Fibroblast of skin of left biceps (primary cell): ENCODE results near the gene ZNF462.
"Not testable (repeated sequence)": the region's sequence is repeated elsewhere in the genome, so short reads cannot be mapped to it uniquely, and the experiment has no call there.

Experiments used
- DNase-seq, 2 experiments: peaks; one replicate each; pipeline ENCODE4 v3.0.0-alpha.2; 2013; ENCODE audit warnings: low read depth in 2 of 2

The ZNF462 gene

DNA sequence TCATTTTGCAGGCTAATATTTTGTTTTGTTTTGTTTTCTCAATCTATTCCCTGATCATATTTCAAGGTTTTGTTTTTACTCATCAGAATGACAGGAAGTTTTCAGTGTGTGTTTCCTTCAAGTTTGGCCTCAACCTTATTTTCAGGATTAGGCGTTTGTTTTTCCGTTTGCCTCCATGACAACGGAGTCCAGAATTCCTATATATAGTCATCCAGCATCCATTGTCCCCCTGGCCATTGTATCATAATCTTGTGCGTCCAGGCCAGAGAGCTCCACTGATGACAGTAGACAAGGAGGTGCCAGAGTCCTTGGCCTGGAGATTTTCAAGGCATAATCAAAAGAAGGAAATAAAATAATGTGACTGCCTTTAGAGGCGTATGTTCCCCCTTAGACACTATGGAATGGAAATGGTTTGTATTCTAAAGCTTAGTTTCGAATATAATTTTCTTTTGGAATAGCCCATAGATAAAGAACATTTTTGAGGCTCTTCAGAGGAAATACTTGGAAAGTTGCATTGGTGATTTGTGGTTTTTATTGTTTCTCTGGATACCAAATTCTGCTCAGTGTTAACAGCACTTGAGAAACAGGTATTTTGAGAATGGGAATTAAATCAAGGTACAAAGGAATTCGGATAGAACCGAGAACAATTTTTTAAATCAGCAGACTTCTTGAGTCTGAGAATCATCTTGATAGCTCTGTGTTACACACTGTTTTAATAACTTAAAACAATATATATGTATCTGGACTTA, 99.8 kb downstream of the ZNF462 start:
- DNase-seq, result no peak

DNA sequence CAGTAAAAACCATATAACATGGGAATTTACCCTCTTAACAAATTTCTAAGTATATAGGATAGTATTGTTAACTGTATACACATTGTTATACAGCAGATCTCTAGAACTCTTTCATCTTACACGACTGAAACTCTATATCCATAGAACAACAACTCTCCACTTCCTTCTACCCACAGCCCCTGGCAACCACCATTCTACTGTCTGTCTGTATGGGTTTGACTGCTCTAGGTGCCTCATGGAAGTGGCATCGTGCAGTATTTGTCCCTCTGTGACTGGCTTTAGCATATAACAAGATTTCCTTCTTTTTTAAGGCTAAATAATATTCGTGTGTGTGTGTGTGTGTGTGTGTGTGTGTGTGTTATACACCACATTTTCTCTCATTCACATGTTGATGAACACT, 100.7 kb downstream of the ZNF462 start:
- no peak for DNase-seq

DNA sequence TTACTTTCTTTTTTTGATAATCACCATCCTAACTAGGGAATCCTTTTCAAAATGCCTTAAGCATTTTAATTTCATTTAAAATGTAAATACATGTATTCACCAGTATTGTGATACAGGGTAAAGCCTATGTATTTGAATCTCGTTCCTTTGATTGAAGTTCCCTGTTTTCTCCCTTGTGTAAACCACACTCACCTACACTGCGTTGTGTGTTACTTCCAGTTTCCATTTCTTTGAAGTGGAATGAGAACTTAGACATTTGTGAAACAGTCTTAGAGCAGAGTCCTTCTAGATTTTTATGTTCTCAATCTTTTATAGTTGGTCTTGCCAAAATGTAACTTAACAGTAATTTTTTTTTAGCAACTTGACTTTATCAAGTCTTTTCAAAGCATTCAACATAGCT, 101.4 kb downstream of the ZNF462 start:
- no peak for DNase-seq

DNA sequence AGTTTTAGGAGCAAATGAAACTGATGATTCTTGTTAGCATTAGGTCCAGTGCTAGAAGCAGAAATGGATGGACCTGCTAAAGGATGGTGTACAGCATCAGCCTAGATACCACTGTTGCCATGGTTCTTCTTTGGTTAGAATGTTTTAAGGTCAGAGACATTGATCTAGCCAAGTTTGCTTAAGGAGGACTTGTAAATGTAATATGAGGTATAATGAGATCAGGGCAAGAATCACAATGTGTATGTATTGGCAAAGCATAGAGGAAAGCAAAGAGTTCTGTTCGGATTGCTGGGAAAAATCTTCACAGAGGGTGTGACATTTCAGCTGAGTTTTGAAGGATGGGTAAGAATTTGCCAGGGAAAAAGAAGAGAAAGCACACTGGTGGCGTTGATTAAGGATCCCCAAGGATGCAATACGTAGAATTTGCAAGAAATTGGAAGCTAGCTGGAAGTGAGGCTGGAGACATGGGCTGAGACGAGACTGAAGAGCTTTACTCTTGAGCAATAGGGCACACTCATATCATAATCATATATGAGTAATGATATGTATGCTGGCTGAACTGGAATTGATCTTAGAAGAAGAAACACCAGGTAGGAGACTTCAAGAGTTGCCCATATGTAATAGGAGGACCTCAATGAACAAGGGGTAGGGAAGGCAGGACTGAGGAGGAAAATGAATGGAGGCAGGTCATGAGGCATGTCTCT, 102.0 kb downstream of the ZNF462 start:
- DNase-seq, result no peak

DNA sequence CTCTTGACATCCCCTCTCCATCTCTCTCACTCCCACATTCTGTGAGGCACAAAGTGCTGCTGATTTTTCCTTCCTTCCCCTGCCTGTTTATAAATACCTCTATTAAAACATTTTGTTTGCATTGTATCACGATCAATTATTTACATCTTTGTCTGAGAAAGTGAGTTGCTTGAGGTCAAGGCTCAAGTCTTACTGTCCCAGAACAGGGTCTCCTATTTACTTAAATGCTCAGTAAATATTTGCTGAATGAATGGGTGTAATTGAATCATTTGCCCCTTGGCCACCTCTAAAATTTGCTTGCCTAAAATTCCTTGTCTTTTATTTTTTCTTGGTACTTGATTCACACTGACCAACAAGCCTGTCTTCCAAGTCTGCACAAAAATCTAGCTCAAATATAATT, 103.5 kb downstream of the ZNF462 start:
- DNase-seq, result no peak

DNA sequence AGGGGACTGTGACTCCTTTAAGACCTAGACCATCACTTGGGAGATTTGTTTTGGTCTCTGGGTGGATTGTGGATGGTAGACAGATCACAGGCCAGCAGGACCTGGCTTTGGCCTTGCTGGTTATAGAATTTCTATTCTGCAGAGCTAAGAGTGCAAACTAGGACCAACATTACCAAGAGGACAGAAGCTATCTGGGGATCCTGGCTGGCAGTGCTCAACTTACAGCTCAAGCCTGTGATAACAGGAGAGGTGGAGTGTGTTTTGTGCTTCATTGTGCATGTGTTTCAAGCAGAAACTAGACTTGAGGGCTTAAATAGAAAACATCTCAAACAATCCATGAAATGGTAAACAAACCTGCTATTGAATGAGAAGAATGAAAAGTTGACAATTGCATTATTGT, 106.7 kb downstream of the ZNF462 start:
- DNase-seq, result no peak

DNA sequence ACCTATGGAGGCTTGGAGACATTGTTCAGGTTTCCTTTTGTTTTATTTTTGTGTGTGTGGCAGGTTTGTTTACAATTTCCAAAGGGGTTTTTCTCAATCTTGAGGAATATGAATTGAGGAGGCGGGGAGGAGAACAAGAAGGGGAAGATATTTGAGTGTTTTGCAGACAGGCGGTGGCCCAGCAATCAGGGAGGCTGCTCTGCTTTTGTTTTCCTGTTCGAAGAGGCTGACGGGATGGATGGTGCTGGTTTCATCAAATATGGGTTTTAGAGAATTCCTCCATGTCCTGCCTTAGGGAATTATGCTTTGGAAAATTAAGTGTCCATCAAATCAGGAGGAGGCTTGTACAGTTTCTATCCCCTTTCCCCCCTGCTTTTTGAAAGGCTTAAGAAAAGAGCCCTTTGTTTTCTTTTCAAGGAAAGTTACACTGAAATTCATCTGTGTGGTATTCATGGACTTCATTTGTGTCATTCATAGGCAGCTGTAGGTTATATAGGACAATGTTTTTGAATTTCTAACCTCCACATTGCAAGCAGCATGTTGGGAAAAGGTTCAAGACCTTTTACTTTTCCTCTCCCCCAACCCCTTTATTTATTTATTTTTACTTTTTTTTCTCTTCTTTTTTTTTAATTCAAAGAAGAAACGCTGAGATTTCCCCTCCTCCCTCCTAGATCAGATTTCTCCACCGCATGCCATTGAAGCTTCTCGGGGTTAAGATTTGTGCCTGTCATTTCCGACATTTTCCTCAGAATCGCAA, 107.4 kb downstream of the ZNF462 start:
- DNase-seq, result no peak

DNA sequence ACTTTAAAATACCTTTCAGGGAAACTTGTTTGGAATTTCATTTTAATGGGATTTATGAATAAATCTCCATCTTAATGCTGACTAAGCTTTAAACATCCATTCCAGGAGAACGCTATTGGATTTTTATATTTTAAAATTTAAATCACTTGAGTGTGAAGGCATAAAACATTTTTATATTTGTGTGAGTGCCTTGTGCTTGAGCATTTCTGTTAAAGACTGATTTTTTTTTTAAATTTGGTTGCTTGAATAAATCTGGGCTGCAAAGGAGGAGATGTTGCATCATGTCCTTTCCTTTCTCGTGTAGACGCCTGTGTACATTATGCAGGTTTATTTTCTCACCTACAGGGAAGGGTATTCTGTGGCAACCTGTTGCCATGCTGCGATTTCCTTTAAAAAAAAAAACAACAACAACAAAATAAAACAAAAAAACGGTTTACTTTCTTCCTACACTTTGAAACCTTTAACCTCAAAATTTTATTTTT, 108.1 kb downstream of the ZNF462 start:
- DNase-seq, result no peak

DNA sequence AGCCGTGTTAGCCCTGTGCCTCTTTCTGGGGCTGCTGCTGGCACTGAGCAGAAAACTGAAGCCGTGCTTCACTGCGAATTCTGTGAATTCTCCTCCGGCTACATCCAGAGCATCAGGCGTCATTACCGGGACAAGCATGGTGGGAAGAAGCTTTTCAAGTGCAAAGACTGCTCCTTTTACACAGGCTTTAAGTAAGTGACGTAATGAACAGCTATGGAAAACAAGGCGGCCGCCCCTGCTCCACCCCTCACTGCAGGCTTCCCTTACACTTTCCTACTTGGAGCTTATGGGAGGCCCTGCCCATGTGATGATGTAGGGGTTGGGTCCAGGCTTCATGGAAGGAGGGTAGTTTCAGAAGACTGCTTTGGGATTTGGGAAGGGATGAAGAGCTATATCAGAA, 109.1 kb downstream of the ZNF462 start:
- no peak for DNase-seq

DNA sequence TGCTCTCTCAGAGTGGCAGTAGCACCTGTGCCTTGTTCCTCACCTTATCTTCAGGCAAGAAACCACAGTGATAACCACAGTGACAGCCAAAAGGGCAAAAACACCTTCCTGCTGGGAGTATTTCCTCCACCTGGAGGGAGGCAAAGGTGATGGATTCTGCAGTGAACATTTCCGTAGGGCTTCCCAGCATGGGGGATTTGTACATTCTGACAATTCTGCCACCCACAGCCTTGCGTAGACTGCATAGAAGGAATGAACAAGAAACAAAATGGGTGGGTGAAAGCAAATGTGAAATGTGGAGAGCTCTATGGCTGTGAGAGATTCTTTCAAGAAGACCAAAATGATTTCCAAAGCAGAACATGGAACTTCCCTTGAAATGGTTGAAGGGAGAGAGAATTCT, 111.4 kb downstream of the ZNF462 start:
- DNase-seq, result no peak

DNA sequence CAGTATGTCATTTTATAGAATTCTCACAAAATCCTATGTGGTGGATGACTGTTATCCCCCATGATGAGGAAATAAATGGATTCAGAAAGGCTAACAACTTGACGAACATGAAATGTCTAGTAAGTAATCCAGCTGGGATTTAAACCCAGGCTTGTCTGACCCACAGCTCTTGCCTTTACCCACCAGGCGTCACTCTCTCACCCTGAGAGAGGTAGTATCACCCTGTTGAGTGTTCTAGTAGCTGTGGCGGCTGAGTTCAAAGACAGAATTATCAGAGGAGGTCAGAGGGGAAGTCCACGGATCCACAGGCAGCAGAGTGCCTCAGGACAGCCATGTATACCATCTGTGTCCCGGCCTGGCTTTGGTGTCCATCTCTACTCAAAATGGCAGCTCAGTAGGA, 113.8 kb downstream of the ZNF462 start:
- DNase-seq, result no peak

DNA sequence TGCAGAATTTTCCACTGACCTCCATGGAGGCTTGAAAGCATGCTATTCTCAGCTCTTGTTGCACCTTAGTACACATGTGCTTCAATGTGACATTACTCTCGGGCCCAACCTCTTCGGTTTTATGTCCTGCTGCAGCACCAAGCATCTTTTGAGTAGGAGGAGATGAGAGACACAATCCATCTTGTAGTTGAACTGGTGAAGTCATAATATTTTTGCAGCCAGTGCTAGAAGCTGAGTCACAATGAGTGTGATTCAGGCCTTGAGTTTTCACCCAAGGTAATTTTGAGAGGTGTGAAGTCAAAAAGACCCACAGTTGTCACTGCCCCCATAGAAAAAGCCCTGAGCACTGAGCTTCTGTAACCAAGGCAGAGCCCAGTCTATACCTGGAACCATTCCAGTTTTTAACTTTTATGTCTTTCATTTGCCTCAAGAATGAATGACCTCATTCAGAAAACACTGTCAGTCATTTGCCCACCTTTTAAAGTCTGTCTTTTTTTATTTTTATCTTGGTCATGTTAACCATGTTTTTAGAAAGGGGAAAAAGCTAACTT, 117.7 kb downstream of the ZNF462 start:
- no peak for DNase-seq

DNA sequence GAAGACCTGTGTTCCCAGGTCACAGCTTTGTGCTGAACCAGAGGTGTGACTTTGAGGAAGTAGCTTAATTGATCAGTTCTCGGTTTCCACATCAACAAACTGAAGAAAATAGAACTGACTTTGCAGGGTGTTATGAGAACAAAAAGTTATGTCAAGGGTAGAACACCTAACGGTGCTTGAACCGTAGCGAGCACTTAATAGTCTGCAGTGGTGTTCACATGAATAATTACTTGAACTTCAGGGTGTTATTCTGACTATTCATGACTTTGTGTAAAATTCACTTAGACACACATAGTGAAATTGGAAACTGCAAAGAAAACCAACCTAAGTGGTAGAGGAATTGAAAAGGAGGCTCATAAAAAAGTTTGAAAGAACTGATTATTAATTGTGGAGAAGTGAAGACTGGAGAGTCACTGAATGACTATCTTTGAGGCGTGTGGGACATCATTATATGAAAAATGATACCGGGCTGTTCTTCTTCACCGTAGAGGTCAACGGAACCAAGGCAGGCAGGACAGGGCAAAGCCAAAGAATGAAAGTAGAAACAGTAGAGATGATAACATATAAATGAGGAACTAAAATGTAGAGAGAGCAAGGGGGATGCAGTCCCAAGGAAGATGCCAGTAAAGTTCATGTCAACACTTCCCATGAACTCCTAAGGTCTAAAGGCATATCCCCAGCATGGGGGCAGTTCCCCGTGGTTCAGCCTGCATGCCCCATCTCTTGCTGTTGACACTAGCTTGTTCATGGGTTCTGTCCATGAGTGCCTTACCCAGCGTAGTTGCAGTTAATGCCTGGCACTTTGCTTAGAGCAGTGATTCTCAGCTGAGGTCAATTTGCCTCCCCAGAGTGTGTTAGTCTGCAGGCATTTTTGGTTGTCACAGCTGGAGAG, 118.7 kb downstream of the ZNF462 start:
- no peak for DNase-seq

DNA sequence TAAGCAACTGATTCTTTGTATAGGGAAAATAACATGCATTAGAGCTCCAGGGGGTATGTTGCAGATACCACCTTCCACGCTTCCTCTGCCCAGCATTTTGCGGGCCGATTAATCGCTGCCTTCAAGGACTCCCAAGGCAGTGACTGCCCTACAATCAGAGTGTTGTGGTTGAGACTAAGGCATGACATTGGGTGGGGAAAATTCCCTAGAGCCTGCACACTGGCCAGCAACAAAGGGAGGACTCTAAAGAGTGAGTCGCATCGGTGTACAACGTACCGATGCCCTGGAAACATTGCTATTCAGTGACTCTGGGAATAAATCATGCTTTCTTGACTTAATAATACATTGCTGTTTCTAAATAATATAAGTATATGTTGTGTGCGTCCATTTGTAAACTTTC, 119.7 kb downstream of the ZNF462 start:
- no peak for DNase-seq

DNA sequence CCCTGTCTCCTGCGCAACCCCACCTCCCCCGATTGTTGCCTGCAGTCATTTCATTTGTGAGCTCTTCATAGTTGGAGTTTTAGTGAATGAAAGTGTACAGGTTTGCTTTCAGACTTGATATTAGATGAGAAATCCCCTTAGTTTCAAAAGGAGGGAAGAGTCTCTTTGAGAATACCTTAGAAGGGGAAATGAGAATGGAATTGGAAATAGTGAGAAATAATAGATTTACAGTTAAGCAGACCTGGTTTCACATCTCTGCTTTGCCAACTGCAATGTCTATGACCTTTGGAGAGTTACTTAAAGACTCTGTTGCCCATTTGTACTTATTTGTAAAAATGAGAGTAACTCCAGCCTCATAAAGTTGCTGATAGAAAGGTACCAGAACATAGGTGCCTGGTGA, 120.4 kb downstream of the ZNF462 start:
- no peak for DNase-seq

DNA sequence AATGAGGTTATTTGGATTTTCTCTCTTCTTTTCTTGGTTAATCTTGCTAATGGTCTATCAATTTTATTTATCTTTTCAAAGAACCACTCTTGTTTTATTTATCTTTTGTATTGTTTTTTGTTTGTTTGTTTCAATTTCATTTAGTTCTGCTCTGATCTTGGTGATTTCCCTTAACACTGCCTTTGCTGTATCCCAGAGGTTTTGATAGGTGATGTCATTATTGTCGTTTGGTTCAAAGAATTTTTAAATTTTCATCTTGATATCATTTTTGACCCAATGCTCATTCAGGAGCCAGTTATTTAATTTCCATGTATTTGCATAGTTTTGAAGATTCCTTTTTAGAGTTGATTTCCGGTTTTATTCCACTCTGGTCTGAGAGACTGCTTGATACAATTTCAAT, 126.9 kb downstream of the ZNF462 start:
- DNase-seq, result not testable (repeated sequence)

DNA sequence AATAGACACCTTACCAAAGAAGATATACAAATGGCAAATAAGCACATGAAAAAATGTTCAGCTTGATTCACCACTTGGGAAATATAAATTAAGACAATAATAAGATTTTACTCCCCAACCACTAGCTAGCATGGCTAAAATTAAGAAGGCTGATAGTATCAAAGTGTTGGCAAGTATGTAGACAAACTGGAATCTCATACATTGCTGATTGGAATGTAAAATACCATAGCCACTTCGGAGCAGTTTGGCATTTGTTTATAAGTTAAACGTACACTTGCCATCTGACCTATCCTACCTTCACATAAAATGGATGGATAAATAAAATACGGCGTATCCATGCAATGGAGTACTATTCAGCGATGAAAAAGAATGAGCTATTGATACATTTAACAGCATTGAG, 129.2 kb downstream of the ZNF462 start:
- DNase-seq, result no peak

DNA sequence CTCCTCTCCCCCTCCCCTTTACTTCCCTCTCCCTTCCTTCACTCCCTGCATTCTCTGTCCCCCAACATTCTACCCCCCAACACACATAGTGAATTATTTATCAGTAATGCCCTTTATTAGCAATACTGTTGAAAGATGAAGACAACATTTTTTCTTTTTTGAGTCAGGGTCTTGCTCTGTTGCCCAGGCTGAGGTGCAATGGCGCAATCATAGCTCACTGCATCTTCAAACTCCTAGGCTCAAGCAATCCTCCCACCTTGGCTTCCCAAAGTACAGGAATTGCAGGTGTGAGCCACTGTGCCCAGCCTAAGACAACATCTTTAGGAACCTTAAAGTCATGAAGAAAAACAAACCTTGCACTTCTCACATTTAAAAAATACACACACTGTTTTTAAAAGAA, 130.6 kb downstream of the ZNF462 start:
- DNase-seq, result no peak

DNA sequence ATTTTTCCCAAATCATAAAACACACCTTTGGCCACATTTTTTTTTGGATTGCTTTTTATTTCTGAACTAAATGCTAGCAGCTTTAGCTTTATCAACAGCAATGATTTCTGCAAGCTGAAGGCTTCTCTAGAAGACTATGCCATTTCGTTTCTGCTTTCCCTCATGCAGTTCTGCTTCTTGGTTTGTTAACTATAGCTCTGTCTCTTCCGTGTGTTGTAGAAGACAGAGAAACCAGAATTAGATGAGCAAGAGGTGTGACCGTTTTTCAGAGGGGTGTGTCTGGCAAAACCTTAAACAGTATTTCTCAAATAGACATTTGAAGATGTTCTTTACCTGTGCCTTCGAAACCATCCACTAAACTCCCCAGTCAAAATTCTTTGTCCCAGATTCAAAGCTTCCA, 131.5 kb downstream of the ZNF462 start:
- no peak for DNase-seq

DNA sequence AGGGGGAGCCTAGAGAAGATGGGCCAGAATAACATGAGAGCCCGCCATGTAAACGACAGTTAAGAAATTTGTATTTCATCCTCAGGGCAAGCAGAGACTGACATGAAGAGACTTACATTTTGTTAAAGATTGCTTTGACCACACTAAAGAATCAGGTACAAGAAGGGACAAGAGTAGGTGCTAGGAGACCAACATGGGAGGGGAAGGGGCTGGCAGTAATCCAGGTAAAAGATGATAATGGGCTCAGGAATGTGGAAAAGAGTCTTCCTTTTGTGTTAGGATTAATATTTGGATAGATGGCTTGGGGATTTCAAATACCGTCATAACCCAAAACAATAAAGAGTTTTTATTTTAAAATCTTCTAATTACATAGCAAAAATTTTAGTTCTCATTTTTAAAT, 137.3 kb downstream of the ZNF462 start:
- DNase-seq, result no peak

DNA sequence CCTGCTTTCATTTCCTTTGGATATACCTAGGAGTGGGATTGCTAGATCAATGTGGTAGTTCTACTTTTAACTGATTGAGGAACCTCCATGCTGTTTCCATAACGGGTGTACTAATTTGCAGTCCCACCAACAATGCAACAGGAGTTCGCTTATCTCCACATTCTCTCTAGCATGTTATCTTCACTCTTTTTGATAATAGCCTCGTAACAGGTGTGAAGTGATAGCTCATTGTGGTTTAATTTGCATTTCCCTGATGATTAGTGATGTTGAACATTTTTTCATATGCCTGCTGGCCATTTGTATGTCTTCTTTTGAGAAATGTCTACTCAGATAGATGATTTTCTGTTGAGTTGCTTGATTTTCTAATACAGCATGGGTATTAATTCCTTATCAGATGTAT, 142.2 kb downstream of the ZNF462 start:
- no peak for DNase-seq
